ENCODE data around the gene MPST.

MPST gene

DNA sequence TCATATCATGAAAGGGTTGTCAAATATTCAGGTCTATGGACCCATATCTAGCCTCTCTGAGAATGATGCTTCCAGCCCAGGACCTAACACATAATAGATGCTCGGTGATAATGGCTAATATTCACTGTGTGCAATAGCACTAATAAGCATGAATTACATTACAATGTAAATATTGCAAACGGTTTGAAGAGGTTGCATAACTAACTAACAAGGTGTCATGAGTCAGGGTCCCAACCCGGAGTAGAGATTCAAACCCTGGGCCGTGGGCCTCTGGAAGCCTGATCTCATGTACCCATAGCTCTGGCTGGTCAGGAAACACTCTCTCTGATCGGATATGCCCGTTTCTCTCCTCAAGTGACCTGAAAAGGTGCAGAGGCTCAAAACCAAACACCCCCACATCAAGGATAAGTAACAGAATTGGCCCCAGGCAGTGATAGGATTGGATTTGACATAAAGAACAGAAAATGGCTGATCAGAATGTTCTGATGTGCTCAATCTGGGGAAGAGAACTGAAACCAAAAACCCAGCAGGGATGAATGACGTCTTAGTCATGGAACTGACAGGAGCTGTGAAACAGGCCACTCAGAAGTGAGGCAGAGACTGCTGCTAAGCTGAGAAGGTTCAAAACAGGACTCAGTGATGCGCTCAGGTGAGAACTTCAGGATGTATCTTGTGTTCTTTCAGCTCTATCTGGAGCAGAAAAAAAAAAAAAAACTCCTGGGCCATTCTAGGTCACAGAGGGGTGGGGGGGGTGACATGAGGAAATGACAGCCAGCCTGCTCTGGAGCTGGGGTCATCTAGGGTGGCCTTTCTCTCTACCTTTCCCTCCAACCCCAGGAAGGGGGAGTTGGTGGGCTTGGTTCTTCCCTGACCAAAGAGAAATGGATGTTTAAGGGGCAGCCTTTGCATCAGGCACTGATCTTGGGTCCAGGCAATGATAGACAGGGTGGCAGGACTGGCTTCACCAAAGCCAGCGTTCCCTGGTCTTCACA lies 25.4 kb downstream of the MPST start:
- no peak for DNase-seq (ENCODE audit: low spot score)

DNA sequence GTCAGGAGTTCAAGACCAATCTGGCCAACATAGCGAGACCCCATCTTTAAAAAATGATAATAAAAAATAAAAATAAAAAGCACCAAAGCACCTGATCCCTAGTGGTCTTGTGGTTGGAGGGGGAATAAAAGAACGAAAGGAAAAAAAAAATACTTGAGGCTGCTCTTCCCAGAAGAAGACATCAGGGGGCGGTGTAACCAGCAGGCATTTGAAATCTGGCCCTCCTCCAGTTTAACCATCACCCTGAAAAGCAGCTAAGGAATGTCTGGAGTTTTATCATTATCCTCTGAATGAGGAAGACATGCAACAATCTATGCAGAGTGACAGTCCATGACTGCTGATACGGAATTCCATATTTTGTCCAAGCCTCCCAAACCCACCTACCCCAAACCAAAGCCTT lies 26.4 kb downstream of the MPST start:
- peak; percentile 48 for DNase-seq (ENCODE audit: low spot score)

DNA sequence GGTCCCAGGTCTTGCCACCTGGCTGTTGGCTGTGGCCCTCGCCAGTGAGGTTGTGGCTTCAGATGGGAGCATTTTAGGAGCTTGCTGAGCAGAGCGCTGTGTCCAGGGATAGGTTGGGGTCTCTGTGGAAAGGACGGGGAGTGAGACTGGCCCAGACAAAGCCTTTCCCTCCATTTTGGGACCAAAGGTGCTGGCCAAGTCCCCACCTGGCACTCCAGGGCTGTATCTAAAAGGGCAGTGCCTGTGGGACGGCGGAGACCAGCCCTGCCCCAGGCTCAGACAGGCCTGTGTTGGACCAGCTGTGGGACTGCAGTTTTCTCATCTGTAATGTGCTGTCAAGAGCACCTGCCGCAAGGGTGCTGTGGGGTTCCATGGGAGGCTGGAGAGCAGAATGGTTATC lies 27.0 kb downstream of the MPST start:
- DNase-seq (ENCODE audit: low spot score), result no peak

DNA sequence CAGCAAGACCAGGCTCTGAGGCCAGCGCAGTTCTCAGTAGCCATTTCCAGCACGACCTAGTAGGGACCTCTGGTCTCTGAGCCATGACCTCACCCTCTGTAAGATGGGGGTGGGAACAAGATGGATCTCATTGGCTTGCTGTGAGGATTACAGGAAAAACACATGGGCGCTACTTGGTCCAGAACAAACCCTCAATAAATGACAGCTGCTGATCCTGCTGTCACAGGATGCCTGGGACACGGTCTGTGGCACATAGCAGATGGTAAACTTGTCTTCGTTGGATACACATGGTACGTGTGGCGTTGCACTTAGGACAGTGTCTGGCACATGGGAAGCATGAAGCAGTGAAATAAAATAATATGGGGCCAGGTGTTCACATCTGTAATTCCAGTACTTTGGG lies 27.5 kb downstream of the MPST start:
- DNase-seq (ENCODE audit: low spot score), result no peak

DNA sequence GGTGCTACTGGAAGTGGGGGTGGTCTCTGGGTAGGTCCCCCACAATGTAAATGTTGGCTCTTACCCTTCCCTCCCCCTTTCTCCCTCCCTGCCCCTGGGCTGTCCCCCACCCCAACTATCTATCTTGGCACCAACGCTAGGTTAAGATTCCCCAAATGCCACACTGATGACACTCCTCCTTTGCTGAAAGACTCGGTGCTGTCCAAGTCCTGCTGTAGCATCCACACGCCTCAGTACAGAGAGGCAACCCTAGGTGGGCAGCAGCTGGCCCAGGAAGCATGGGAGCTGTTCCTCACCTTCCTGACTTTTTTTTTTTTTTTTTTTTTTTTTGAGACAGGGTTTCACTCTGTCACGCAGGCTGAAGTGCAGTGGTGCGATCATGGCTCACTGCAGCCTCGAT lies 28.6 kb downstream of the MPST start:
- no peak for DNase-seq (ENCODE audit: low spot score)

DNA sequence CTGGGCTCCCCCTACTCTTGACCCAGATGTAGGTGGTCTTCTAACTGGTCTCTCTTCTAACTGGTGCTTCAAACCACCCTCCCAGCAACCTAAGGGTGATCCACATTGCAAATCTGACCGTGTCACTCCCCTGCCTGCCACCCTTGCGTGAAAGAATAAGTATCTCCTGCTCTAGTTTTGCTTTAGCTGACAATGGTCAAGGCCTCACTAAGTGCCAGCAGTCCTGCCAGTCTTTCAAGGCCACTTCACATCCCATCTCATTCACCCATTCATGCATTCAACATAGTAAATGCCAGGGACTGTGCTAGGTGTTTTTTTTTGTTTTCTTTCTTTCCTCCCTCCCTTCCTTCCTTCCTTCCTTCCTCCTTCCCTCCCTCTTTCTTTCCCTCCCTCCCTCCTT lies 29.7 kb downstream of the MPST start:
- DNase-seq (ENCODE audit: low spot score), result no peak

DNA sequence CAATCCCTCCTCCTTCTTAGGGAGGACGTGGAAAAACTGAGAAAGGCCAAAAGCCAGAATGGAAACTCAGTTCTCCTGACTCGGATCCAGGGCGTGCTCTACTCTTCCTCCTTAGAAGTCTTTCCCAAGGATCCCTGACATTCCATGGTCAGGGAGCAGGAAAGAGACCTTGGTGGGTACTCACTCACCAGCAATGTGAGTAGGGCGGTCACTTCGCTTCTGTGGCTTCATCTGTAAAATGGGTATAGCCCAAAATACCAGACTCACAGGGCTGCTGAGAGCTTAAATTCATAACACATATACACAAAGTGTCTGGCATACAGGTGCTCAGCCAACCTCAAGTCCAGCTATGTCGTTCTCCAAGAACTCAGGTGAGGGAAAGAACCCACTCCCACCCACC lies 31.4 kb downstream of the MPST start:
- no peak for DNase-seq (ENCODE audit: low spot score)

DNA sequence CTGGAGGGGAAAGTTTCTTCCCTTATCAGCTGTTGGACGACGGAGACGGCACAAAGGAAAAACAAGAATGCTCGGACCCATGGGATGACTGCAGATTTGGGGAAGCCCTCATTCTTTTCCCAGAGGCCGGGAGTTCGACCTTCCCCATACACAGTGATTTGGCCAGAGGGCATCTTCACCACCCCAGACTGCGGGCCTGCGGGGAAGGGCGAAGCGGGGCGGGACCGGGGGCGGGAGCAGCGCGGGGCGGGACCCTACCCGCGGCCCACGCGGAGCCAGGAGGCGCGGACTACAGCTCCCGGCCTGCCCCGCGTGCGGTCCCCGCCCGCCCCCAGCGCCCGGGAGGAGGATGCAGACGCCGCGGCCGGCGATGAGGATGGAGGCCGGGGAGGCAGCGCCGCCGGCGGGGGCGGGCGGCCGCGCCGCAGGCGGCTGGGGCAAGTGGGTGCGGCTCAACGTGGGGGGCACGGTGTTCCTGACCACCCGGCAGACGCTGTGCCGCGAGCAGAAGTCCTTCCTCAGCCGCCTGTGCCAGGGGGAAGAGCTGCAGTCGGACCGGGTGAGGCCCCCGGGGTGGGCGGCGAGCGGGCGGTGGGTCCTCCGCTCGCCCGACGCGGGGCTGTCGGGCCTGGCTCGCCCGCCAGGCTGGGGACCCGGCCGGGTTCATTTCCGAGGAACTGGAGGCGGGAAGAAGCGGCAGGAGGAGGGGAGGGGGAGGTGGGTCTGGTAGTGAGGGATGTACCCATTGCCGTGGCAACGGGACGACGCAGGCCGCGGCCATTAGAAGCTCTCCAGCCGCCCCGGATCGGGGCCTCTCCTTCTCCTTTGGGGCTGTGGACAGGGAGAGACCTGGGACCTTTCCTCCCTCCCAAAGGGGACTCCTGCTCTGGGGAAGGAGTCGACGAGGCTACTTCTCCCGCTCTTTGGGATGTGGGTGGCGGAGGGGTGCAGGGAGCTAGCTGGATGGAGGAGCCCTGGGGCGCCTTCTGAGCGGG lies 32.1 kb downstream of the MPST start, which contains the start of gene KCTD17:
TSS of gene KCTD17 (plus strand) at position 352 of the 995 bp plus-strand sequence. CDS start at position 371, 19 bp downstream.
- peak; percentile 79 for DNase-seq (ENCODE audit: low spot score)

DNA sequence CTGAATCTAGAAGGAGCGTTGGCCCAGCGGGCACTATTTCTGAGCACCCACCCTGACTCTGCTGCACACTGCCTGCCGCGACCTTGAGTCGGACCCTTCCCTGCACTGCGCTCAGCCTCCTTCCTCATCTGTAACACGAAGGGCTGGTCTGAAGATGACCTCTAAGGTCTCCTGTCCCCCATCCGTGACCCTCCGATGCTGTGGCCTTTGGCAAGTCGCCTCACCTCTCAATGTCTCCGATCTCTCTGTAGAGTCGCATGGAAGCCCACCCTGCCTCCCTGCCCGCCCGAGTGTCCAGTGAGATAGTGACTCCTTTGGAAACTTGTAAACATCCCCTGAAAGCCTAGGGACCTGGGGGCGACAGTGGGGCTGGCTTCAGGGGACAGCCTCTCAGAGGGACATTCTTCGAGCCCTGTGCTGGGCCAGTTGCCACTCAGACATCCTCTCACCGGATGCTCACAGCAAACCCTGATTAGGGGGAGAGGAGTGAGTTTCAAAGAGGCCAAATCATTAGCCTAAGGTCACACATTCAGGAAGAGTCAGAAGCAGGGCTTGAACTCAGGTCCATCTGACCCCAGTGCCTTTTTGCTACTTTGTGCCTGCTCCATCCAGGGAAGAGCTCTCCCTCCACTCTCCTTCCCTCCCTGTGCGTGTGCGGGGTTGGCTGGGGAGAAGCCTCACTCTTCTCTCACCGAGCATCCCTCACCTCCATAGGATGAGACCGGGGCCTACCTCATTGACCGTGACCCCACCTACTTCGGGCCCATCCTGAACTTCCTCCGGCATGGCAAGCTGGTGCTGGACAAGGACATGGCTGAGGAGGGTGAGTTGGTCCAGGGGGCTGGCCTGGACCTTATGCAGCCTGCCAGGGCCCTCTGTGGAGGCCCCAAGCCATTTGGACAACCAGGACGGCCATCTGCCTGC lies 33.1 kb downstream of the MPST start:
- no peak for DNase-seq (ENCODE audit: low spot score)

DNA sequence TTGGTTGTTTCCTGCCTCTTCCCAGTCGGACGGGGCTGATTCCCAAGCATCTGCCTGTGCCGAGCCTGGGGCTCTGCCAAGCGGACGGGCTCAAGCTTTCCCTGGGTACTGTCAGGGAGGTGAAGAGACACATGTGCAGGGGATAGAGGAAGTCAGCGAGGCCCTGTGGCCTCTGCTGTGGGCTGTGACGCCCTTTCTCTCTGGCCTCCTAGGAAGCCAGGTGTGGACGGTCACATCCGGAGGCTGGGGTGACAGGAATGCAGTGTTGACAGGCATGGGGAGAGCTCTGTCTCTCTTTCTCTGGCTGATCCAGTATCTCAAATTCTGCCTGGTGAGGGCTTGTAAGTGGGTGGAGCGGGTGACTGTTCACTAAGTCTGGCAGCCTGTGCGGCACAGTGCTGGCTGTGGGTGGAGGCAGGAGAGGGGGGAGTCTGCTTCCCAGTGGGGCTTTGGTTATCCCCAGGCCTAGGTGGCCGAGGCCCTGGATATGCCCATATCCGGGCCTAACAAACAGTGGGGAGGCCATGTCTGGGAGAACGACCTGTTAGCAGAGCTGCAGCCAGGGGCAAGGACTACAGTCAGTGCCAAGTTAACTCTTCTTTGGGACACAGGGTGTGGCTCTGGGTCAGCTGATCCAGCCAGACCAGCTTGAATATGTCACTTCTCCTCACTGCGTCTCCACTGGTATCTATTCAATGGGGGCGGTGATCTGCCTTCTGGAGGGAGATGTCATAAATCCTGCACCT lies 33.9 kb downstream of the MPST start:
- DNase-seq (ENCODE audit: low spot score), result peak; percentile 57

DNA sequence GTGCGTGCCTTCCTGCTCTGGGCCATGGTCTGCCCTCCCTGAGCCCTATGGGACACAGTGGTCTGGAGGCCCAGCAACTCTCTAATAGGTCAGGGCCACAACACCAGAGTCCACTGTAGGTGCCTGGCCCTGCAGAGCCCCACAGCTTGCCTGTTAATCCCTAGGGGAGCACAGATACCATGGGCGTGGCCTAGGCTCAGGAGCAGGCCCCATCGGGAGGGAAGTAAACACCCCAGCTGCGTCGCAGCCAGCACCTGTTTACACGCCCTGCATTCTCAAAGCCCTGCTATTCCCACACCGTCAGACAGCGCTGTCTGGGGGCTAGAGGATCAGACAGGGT lies 34.5 kb downstream of the MPST start:
- DNase-seq (ENCODE audit: low spot score), result peak; percentile 78

DNA sequence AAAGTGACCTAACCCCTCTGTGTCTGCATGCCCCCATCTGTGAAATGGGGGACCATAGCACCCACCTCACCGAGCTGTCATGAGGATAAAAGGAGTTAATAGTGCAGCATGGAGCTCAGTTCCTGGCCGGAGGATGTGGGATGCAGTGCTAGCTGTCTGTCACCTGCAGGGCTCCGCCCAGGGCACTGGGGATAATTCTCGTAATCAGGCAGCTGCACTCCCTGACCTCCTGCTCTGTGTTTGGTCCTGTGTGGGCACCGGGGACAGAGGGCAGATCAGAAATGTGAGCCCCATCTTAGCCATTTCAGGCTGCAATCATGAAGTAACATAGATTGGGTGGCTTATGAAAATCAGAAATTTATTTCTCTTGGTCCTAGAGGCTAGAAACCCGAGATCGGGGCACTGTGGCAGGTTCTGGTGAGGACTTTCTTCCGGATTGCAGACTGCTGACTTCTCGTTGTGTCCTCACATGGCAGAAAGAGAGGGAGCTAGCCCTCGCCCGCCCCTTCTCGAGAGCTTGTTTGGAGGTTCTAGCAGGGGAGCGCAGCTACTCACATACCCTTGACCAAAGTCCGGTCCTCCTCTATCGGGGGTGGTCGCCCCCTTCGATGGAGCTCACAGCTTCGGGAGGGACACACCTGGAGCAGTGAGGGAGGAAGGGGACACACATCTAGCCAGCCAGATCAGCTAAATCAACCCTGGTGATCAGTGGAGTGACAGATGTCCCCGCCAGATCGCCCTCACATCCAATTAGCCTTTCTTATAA lies 35.2 kb downstream of the MPST start:
- DNase-seq (ENCODE audit: low spot score), result no peak

DNA sequence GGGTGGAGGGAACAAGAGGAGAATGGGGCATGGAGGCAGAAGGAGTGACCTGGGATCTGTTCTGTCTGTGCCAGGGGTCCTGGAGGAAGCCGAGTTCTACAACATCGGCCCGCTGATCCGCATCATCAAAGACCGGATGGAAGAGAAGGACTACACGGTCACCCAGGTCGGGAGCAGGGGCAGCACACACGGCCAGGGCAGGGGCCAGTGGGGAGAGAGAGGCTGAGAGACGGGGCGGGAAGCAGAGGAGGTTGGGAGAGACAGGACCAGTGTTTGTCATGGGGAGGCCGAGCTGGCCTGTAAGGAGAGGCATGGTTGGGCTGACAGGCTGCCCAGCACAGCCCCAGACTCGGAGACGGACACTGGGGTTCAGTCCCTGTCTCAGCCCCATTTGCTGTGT lies 36.7 kb downstream of the MPST start:
- DNase-seq (ENCODE audit: low spot score), result no peak

DNA sequence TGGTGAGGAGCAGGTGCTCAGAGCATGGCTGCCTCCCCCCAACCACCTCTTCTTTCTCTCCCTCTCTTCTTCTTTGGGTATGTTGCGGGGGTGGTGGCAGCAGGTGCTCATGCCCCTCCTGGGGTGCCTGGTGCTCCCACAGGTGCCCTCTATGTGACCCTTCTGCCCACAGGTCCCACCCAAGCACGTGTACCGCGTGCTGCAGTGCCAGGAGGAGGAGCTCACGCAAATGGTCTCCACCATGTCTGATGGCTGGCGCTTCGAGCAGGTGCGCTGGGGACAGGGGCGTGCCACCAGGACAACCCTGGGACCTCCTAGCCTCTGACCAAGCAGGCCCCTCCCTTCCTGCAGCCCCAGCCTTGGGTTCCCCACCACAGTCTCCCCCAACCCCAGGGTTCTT lies 37.7 kb downstream of the MPST start:
- DNase-seq (ENCODE audit: low spot score), result no peak

DNA sequence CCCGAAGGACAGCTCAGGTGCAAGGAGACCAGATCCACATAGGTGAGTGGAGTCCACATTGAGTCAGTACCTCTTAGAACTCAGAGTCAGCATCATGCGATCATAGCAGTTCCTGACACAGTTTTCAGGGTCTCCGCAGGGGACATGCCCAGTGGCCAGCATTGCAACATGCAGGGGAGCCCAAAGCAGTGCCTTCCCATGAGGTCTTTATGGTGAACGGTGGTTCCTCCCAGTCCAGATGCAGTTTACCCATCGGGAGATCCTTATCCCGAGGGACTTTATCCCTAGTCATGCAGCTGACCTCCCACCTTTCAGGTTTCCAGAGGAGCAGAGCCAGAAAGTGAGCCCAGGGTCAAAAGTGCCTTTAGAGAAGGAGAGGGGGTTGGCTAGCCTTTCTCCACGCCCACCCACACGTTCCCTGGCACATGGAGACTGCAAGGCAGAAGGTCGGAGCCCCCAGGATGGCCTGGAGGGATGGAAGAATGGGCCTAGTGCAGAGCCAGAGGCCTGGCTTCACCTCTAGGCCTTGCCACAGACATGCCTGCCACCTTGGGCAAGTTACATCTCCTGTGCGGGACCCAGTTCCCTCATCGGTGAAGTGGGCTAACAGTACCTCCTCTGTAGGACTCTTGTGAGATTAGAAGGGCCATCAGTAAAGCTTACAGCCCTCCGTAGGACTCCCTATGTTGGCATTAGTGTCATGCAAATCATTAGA lies 38.4 kb downstream of the MPST start:
- DNase-seq (ENCODE audit: low spot score), result no peak

DNA sequence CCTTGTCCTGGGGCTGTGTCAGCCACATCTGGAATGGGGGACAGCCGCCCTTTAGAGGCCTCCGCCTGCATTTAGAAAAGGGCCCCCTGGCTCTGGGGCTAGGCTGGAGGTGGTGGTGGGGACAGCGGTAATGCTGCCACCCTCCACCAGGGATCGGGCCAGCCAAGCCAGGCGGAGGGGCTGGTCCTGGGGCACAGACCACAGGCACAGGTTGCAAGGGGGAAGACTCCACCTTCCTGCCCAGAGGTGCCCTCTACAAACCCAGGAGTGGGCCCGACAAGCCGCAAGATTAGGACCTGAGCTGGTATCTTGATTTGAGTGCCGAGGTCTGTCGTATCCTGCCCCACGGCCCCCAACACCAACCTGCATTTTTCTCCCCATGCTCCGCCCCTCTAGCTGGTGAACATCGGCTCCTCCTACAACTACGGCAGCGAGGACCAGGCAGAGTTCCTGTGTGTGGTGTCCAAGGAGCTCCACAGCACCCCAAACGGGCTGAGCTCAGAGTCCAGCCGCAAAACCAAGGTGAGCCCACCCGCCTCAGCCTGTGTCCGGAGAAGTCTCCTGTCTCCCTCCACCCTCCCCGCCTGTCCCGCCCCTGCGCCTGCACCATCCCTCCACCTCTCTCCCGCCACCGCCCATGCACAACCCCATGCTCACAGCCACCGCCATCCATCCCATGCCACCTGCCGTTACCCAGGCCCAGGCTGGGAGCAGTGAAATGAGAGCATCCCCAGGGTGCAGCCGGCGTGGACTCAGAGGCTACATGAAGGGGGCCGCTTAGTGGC lies 39.6 kb downstream of the MPST start:
- DNase-seq (ENCODE audit: low spot score), result no peak

DNA sequence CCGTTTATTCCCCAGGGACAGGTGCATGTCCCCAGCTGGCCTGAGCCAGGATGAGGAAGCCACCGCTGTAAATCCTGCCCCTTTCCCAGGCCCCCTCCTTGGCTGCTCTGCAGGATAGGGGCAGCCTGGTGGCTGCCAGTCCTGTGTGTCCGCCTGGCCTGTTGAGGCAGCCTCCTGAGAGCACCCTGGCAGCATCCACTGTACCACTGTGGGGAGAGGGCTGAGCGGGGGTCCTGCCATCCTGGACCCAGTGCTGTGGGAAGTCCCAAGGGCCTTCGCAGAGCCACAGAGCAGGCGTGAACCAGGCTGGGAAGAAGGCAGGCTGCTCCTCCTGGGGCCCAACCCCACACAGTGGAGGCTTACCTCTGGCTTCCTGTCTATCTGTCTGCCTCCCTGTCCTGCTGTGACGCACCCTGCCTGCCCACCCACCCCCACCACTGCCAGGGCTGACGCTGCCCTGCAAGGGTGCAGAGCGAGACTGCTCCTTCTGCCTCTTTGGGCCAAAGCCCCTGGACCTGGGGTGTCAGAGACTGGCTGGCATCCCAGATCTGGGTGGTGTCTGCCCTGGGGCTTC lies 40.4 kb downstream of the MPST start:
- DNase-seq (ENCODE audit: low spot score), result no peak
